HG02623 (cell line): ENCODE data around the gene RNASEL.

ENCODE experiments used
- ATAC-seq: cut with Tn5 transposase; IDR thresholded peaks from one replicate; pipeline ENCODE4 v1.9.1; 2021; ENCODE audit warnings: moderate library complexity; ENCODE audit not compliant: unreplicated experiment

RNASEL gene

DNA sequence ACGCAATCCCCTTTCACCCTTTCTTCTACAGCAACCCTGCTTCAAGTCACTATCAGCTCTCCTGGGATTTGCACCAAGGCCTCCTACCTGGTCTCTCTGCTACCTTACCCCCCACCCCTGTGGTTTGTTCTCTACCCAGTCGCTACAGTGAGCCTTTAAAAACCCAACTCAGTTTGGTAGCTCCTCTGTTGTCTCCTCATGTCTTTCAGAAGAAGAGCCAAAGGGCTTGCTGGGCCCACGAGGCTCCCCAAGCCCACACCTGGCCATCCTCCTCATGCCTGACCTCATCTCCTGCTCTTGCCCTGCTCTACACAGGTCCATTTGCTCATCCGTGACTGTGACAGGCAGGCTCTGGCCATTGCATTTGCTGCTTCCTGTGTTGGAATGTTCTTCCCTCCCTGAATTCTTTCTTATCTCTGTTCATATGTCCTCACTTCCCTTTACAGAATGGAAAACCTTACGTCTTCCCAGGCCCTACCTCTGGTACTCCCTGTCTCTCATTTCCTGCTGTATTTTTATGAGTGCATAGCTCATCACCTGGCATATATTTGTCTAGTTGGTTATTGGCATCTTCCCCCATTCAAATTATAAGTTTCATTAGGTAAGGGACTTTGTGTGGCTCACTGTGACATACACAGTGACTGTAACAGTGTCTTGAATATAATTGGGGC is 11.8 kb upstream of the RNASEL start:
- no peak for ATAC-seq

- ATAC-seq: no peak
Measured at GRCh38 chr1:182600036-182600713, 11.1 kb upstream of the RNASEL start.

- ATAC-seq: no peak
Measured at GRCh38 chr1:182599339-182599738, 10.3 kb upstream of the RNASEL start.

DNA sequence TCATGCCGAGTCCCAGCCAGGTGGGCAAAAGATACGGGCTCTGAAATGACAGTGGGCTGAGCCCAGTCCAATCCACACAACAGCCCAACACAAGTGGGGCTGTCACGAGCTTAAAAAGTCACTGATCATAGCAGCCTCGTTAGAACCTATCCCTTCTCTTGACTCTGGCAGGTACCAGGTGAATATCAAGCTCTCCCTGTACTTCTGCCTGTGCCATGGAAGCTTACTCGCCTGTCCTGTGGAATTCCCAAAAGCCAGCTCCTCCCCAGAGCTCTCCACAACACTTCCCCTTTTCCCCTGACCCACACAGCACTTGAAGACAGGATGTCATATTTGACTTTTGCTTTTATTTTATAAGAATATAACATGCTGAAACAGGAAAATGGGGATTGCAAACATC is 9.2 kb upstream of the RNASEL start:
- ATAC-seq: no peak

- ATAC-seq: no peak
Measured at GRCh38 chr1:182596934-182597333, 7.9 kb upstream of the RNASEL start.

DNA sequence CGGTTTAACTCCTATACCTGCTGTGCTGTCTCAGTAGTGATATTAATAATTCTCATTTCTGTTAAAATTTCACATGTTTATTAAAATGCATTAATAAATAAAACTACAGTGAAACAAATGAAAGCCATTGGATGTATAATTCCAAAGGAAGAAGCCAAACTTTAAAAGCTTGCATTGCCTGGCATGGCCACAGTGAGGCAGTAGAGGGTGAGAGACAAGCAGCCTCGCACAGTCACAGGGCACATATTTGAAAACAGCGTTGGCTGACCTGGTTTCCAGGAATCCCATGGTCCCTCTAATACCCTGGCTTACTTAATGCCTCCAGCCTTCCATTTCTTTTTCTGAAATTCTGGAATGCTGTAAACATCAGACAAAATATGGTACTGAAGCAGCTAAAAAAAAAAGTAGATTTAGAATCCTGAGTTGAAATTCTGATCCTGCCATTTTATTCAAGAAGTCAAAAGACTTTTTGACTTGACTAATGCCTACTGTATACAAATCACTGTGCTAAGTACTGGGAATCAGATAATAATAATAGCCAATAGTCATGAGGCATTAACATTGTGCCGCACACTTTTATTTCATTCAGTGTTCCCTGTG is 6.7 kb upstream of the RNASEL start:
- ATAC-seq: no peak

DNA sequence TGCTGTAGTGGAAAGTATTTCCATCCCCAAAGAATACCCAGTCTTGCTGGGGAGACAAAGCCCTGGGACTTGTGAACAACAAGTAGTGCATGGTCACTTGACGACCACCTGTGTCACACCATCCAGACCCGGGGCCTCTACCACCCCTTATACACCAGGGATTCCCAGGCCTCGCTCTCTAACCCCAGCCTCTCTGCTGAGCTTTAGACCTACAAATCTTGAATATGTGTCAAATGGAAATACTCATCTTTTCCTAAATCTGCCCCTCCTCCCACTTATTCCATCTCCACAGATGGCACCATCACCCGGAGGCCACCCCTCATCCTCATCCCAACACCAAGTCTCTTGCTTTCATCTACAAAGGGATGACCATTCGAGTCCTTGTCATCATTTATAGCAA is 875 bp upstream of the RNASEL start:
- ATAC-seq: no peak

DNA sequence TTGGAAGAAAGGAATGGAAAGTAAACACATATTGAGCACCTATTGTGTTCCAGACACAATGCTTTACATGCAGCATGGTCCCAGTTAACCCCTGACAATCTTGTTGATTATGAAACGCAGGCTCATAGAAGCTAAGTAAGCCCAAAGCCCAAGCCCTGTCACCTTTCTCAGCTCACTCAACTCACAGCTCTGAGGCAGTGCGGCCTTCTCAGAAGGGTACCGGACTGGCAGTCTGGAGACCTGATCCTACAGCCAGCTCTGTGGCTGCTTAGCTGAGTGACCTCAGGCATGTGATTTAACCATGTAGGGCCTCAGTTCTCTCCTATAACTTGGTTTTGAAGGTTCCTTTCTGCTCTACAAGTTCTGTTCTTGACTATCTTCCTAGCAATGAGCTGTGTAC is 464 bp upstream of the RNASEL start:
- ATAC-seq: no peak

GRCh38 chr1:182587666-182588499 is 1.2 kb downstream of the RNASEL start:
- no peak for ATAC-seq

GRCh38 chr1:182587093-182587492 is 2.0 kb downstream of the RNASEL start:
- ATAC-seq: no peak

- ATAC-seq: no peak
Measured at GRCh38 chr1:182586380-182586779, 2.7 kb downstream of the RNASEL start.

DNA sequence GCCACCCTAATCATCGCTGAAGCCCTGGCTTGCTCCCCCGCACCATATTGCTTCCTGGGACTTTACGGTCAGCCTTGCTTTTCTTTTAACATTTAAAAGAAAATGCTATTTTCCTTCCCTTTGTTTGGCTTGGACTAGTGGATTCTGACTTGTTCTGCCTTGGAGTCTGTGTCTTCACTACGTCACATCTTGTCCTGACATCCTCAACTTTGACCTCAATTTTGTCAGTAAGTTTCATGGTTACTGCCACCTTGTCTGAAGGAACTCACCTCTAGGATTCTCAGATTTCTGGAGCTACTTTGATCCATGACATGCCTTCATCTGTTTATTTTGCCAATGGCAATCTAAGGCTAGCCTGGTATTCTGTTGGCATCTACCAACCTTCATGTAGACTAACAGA is 4.3 kb downstream of the RNASEL start:
- no peak for ATAC-seq

- no peak for ATAC-seq
Measured at GRCh38 chr1:182580736-182581135, 8.3 kb downstream of the RNASEL start.

DNA sequence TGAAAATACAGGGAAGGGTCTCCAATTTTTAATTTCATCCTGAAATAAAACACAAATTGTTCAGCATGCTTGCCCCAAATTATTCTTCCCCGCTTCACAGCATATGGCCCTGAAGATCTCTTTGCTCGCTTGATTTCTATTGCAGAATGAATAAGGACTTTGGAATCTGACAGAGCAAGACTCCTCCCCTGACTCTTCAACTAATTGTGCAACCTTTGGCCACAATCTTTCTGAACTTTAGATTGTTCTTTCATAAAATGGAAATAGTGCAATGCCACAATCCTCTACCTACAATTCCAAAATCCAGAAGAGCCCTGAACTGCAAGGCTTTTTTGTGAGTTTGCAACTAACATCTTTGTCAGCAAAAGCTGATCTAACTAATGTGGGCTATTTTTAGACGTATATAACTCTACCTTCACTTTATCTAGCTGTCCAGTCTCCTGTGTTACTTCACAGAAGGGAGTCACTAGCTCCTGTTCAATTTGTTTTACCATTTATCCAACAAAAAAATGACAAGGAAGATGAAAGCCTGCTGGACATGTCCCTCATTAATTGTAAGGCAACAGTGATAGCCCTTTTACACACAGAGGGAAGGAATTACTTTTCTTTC is 13.4 kb downstream of the RNASEL start:
- no peak for ATAC-seq

DNA sequence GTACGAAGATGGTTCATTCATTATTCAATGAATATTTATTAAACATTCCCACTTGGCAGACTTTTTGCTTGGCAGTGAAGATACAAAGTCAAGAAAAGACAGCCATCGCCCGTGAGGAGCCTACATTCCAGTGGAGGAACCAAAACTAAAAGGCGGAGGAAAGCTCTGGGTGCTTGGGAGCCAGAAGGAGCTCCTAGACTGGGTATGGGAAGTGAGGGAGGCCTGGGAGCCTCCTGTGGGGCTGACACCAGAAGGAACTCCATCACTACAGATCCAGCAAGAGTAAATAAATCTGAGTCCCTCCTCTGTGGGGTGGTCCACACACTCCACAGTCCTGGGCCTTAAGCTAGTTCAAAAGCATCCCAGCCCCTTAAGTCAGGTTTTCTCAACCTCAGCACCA is 14.9 kb downstream of the RNASEL start:
- ATAC-seq: no peak

GRCh38 chr1:182570611-182570970 is 18.5 kb downstream of the RNASEL start:
- no peak for ATAC-seq

GRCh38 chr1:182569939-182570610 is 19.0 kb downstream of the RNASEL start:
- ATAC-seq: no peak

DNA sequence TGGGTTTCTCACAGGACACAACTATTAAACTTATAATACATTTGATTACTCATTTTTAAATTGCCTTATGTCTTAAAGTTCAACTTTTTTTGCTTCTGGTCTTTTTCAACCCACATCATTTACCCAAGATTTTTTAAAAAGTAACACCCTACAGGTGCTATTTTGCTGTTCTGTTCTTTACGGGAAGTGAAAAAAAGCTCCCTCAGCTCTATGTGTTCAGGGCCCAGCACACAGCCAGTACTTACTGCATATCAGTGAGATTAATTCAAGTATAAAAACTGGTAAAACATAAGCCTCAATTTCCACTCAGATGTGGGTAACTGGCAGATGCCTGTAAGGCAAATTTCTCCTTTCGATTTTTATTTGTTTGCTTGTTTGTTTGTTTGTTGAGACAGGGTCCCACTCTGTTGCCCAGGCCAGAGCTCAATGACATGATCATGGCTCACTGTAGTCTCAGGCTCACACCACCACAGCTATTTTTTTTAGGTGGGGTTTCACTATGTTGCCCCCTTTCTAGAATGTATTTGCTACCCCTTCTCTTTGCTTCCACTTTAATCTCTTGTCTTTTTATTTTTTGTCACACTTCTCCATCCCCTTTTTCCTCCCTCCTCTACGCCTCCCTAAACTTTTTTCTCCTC is 20.3 kb downstream of the RNASEL start:
- no peak for ATAC-seq

DNA sequence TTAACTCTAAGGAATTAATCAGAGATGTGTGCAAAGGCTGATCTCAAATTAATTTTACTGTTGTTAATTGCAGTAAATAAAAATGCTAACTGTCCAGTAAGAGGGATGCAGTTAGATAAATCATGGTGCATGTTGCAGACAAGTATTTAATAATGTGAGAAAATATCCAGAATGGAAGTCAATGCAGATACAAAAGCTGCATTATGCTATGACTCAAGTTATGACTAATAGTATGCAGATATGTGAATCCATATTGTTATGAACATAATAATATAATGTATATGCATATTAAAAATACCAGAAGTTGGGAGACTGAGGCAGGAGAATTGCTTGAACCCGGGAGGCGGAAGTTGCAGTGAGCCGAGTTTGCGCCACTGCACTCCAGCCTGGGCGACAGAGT is 21.4 kb downstream of the RNASEL start:
- ATAC-seq: no peak

DNA sequence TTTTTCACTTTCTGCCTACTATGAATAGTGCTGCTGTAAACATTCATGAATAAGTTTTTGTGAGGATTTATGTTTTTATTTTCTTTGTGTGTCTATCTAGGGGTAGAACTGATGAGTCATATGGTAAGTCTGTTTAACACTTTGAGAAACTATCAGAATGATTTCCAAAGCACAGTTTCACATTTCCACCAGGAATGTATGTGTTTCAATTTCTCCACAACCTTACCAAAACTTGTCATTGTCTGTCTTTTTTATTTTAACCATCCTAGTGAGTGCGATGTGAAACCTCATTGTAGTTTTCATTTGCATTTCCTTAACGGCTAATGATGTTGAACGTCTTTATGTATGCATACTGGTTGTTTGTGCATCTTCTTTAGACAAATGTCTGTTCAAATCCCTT is 23.5 kb downstream of the RNASEL start:
- no peak for ATAC-seq
